Activated T-helper 9 cell treated with anti-CD3 and anti-CD28 coated beads, Interleukin-2, amount 50 U/mL, for 16 hours (primary cell): ENCODE measurements around the gene SUMO1.
"Not testable (repeated sequence)": the region's sequence is repeated elsewhere in the genome, so short reads cannot be mapped to it uniquely, and the experiment has no call there.

ENCODE experiments used
- DNase-seq: peaks from one replicate; pipeline ENCODE4 v3.0.0-alpha.2; 2020; ENCODE audit warnings: low read depth

SUMO1 gene

GRCh38 chr2:202238234-202239197 lies at the start of gene SUMO1:
Gene SUMO1, minus strand, starts transcription at chr2:202238597. Its CDS starts 146 bp downstream, at chr2:202238451.
- DNase-seq, result peak; percentile 86

- DNase-seq, result no peak
Observed at GRCh38 chr2:202286595-202286994, 48.2 kb upstream of the SUMO1 start.

- DNase-seq, result no peak
Observed at GRCh38 chr2:202278944-202279343, 40.5 kb upstream of the SUMO1 start.

GRCh38 chr2:202278036-202278760 lies 39.8 kb upstream of the SUMO1 start:
- DNase-seq, result no peak

- DNase-seq, result not testable (repeated sequence)
Observed at GRCh38 chr2:202276078-202276720, 37.8 kb upstream of the SUMO1 start.

GRCh38 chr2:202270487-202270886 lies 32.1 kb upstream of the SUMO1 start:
- DNase-seq, result no peak

- DNase-seq, result no peak
Observed at GRCh38 chr2:202269585-202269984, 31.2 kb upstream of the SUMO1 start.

- DNase-seq, result no peak
Observed at GRCh38 chr2:202267495-202267894, 29.1 kb upstream of the SUMO1 start.

GRCh38 chr2:202265467-202266277 lies 27.3 kb upstream of the SUMO1 start, which contains the start of gene NOP58:
Gene NOP58, plus strand, starts transcription at chr2:202265763. Its CDS starts 179 bp downstream, at chr2:202265942.
- peak; percentile 84 for DNase-seq

GRCh38 chr2:202261531-202261930 lies 23.1 kb upstream of the SUMO1 start:
- no peak for DNase-seq

- no peak for DNase-seq
Observed at GRCh38 chr2:202251494-202251893, 13.1 kb upstream of the SUMO1 start.

- no peak for DNase-seq
Observed at GRCh38 chr2:202249521-202250253, 11.3 kb upstream of the SUMO1 start.

- not testable (repeated sequence) for DNase-seq
Observed at GRCh38 chr2:202247710-202248109, 9.3 kb upstream of the SUMO1 start.

- DNase-seq, result no peak
Observed at GRCh38 chr2:202237787-202238233, 587 bp downstream of the SUMO1 start.

- DNase-seq, result no peak
Observed at GRCh38 chr2:202221873-202222272, 16.5 kb downstream of the SUMO1 start.

- no peak for DNase-seq
Observed at GRCh38 chr2:202215179-202215578, 23.2 kb downstream of the SUMO1 start.

GRCh38 chr2:202208526-202208925 lies 29.9 kb downstream of the SUMO1 start:
- no peak for DNase-seq

GRCh38 chr2:202204855-202205254 lies 33.5 kb downstream of the SUMO1 start:
- no peak for DNase-seq

- DNase-seq, result no peak
Observed at GRCh38 chr2:202203348-202203747, 35.0 kb downstream of the SUMO1 start.
